ENCODE data around the gene NBPF1. TPM values are rescaled to one million over a fixed set of nuclear protein-coding genes. Genes with fewer than 3 reads are reported as not detected.
"Not testable (repeated sequence)": the region's sequence is repeated elsewhere in the genome, so short reads cannot be mapped to it uniquely, and the experiment has no call there.

Gene NBPF1
- 33.5 and 58.4 TPM in 2 replicates for total RNA-seq
- 21.1 and 23.0 TPM in 2 replicates for polyA plus RNA-seq
- 21.2 and 23.0 TPM in 2 replicates for polyA plus RNA-seq (2011; cell fraction: cytosol; rRNA removed)
- polyA plus RNA-seq (2011; cell fraction: nucleus; rRNA removed), result 83.3 and 85.6 TPM in 2 replicates
- 14.1 and 20.8 TPM in 2 replicates for polyA plus RNA-seq (2012)
- 53.0 and 69.0 TPM in 2 replicates for polyA minus RNA-seq
- polyA minus RNA-seq (2011; cell fraction: cytosol; rRNA and poly(A)+ RNA removed), result 13.5 TPM
- 78.3 and 105 TPM in 2 replicates for polyA minus RNA-seq (2011; cell fraction: nucleus; rRNA and poly(A)+ RNA removed)
- percentile 65 among the genes with signal in this experiment for Bru-seq, nascent RNA
- percentile 64 among the genes with signal in this experiment for BruChase-seq, experiment 1, labeled RNA remaining after a 6-hour chase
- percentile 74 among the genes with signal in this experiment for BruChase-seq, experiment 2, labeled RNA remaining after a 2-hour chase
- long read RNA-seq, transcript NBPF1-205 (3 exons, 2,755 nt), result major isoform, 11 of 54 reads
- long read RNA-seq, transcript NBPF1-206 (3 exons, 2,752 nt), result minor isoform, 5 of 54 reads
- long read RNA-seq, partial matches to known transcripts, result 13 of 54 reads
- long read RNA-seq, other reads (novel, unspliced or antisense), result 25 of 54 reads

DNA sequence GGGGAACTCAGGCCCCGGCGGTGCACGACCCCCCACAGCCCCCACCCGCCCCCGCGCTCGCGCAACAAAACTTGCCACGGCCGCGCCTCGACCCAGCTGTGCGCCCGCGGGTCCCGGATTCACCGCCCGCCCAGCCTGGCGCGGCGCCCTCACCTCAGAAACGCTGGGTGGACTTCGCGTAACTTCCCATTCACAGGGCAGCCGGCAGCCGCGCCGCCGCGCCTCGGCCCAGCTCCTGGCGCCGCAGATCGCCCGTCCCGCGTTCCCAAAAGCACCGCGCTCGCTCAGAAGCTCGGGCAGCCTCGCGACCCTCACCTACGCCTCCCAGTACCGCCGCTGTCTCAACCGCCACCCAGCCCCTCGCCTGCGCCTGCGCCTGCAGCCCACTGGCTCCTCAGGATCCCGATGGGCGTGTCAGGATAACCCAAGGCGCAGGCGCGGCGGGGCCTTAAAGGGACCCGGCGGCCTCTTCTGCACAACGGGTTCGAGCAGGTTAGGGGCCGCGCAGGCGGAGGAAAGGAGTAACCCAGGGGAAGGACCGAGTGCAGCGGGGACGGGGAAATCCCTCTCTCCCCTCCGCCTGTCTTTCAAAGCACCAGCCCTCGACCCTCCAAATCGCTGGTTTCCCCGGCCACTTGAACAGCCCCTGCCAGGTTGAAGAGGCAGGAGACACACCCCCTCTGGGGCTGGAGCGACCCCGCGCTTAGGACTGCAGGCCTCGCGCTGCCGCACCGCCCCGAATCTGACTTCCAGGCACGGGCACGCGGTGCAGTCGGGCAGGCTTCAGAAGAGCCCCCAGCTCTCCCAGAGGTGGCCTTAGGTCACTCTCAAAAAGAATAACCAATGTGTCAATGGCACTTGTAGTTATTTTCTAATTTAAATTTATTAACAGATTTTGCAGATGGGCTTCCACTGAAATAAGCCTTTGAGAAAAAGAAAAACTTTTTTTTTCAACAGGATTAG, at the start of gene NBPF1:
TSS of gene NBPF1 (minus strand) at position 380 of the 963 bp plus-strand sequence.
- dilution Hi-C loops (cut with MboI; ENCODE audit: extremely low pct_ligation_motif_present, low sequenced_read_pairs), result no loop called here
- peak; percentile 86 for FAIRE-seq
- POLR2A ChIA-PET, result no interaction called here

GRCh38 chr1:16658234-16658633, 44.9 kb upstream of the NBPF1 start:
- H3K79me2 ChIP-seq (ENCODE audit: control insufficient read depth, insufficient read depth, low read length); FAIRE-seq; DNase-seq (ENCODE audit: low read depth, low spot score); POLR2A ChIA-PET; H3K36me3 ChIP-seq (ENCODE audit: control insufficient read depth in 2 of 2, extremely low read depth in 1 of 2, insufficient read depth in 2 of 2, low read length in 2 of 2); dilution Hi-C loops (cut with MboI; ENCODE audit: extremely low pct_ligation_motif_present, low sequenced_read_pairs); H3K4me1 ChIP-seq (ENCODE audit: control insufficient read depth, extremely low read depth, insufficient read depth, low read length); intact Hi-C loops (cut with micrococcal nuclease); H2AFZ ChIP-seq (ENCODE audit: low read depth, low read length); CTCF ChIA-PET; H4K20me1 ChIP-seq (replicated peaks; ENCODE audit: control insufficient read depth, extremely low read depth, insufficient read depth, low read length); H3K27me3 ChIP-seq (ENCODE audit: control insufficient read depth in 2 of 2, insufficient read depth in 2 of 2, low read length in 2 of 2); H3K9me1 ChIP-seq (replicated peaks; ENCODE audit: control insufficient read depth, extremely low read depth, insufficient read depth, low read length); H3K4me2 ChIP-seq (ENCODE audit: insufficient read depth, low read length); BruUV-seq (replicated peaks); H3K27ac ChIP-seq (ENCODE audit: insufficient read depth, low read depth, low read length); H3K9ac ChIP-seq (replicated peaks; ENCODE audit: extremely low read depth, insufficient read depth, low read length); H3K9me3 ChIP-seq (replicated peaks; ENCODE audit: control insufficient read depth, insufficient read depth, low read length); H3K4me3 ChIP-seq (replicated peaks in 1 of 3; ENCODE audit: insufficient read depth in 1 of 3, low read depth in 1 of 3, low read length in 3 of 3): not testable (repeated sequence)

More for the DNA sequence above, at the start of gene NBPF1:
- no peak within 1 kb of the TSS for H3K27ac ChIP-seq (ENCODE audit: insufficient read depth, low read depth, low read length)
- no peaks in the 10 kb centered on the region for H3K27me3 ChIP-seq (ENCODE audit: control insufficient read depth in 2 of 2, insufficient read depth in 2 of 2, low read length in 2 of 2)
- H2AFZ ChIP-seq (ENCODE audit: low read depth, low read length), result peak within 1 kb of the TSS; percentile 81
- H3K79me2 ChIP-seq (ENCODE audit: control insufficient read depth, insufficient read depth, low read length), result peaks cover 6% of the 10 kb centered on the region
- no peaks in the 10 kb centered on the region for H3K9me3 ChIP-seq (replicated peaks; ENCODE audit: control insufficient read depth, insufficient read depth, low read length)
- TF ChIP-seq, protein P1, sequence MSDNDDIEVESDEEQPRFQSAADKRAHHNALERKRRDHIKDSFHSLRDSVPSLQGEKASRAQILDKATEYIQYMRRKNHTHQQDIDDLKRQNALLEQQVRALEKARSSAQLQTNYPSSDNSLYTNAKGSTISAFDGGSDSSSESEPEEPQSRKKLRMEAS (IDR thresholded peaks at IDR 0.05; ENCODE audit: insufficient read depth, insufficient read length), result no peak
- TF ChIP-seq CTCF (IDR thresholded peaks at IDR 0.05; ENCODE audit: extremely low read depth in 1 of 2, insufficient read depth in 1 of 2, low read depth in 1 of 2, low read length in 2 of 2), result peak in 1 of 2 donors; percentile 1
- TF ChIP-seq FOS (IDR thresholded peaks at IDR 0.05; ENCODE audit: borderline replicate concordance, insufficient read depth, low read length), result no peak
- TF ChIP-seq POLR2AphosphoS5 (IDR thresholded peaks at IDR 0.05; ENCODE audit: insufficient read depth, low read depth, low read length), result peak; percentile 99
- TF ChIP-seq POLR2A (IDR thresholded peaks at IDR 0.05; ENCODE audit: low read depth, low read length), result peak; percentile 99
- no peak for TF ChIP-seq GATA2 (IDR thresholded peaks at IDR 0.05; ENCODE audit: insufficient read depth, insufficient read length, low read depth, low read length)
- TF ChIP-seq EZH2 (IDR thresholded peaks at IDR 0.05; ENCODE audit: borderline replicate concordance, low read depth, low read length, severe bottlenecking), result no peak
- no peak for TF ChIP-seq JUN (IDR thresholded peaks at IDR 0.05; ENCODE audit: borderline replicate concordance, insufficient read depth, insufficient read length, low read depth)
- TF ChIP-seq MYC (IDR thresholded peaks at IDR 0.05; ENCODE audit: low read depth, low read length), result peak; percentile 13
- intact Hi-C loops (cut with micrococcal nuclease), result loop anchor here (2.0 kb wide), 3 partner anchors 21 to 441 kb away; partner anchors contain the start of genes NECAP2 and SDHB
- H3K9ac ChIP-seq (replicated peaks; ENCODE audit: extremely low read depth, insufficient read depth, low read length), result peak within 1 kb of the TSS; percentile 44
- H4K20me1 ChIP-seq (replicated peaks; ENCODE audit: control insufficient read depth, extremely low read depth, insufficient read depth, low read length), result no peaks in the 10 kb centered on the region
- no peaks in the 10 kb centered on the region for H3K9me1 ChIP-seq (replicated peaks; ENCODE audit: control insufficient read depth, extremely low read depth, insufficient read depth, low read length)
- peaks cover 12% of the 10 kb centered on the region for H3K4me1 ChIP-seq (ENCODE audit: control insufficient read depth, extremely low read depth, insufficient read depth, low read length)
- H3K36me3 ChIP-seq (ENCODE audit: control insufficient read depth in 2 of 2, extremely low read depth in 1 of 2, insufficient read depth in 2 of 2, low read length in 2 of 2), result peaks cover 0 to 6% of the 10 kb centered on the region in 2 experiments
- H3K4me3 ChIP-seq (replicated peaks in 1 of 3; ENCODE audit: insufficient read depth in 1 of 3, low read depth in 1 of 3, low read length in 3 of 3), result peak within 1 kb of the TSS; percentile 48 to 66 (median 53)
- CTCF ChIA-PET, result interaction anchor here (0.6 to 3.2 kb wide), 8 partner anchors 7 to 338 kb away, joined by 3 to 38 read pairs (median 10); partner anchors contain the start of gene NECAP2
- peak within 1 kb of the TSS; percentile 72 for H3K4me2 ChIP-seq (ENCODE audit: insufficient read depth, low read length)
- BruUV-seq (replicated peaks), result no TSS peak
- peak; percentile 100 for DNase-seq (ENCODE audit: low read depth, low spot score)
